ENCODE results near the gene KMT2B.

KMT2B gene

GRCh38 chr19:35743640-35744429, 26.0 kb downstream of the KMT2B start:
- no peak for DNase-seq (ENCODE audit: low read depth in 1 of 2, low spot score in 1 of 2)
- Histone ChIP-seq H3K27ac (replicated peaks) (no peak overlapping the region; the same call in 1 of the 2 replicates), H3K27me3 (ENCODE audit: insufficient read depth, poor library complexity, severe bottlenecking) (no peaks in the 10 kb centered on the region), H3K4me3 (replicated peaks; ENCODE audit: insufficient read depth, low read length) (no peak overlapping the region; the same call in 1 of the 2 replicates)
- no peak for TF ChIP-seq POLR2AphosphoS5 (IDR thresholded peaks at IDR 0.05; ENCODE audit: low read depth)
- TF ChIP-seq REST (IDR thresholded peaks at IDR 0.05; ENCODE audit: insufficient replicate concordance, low read depth): no peak
- TF ChIP-seq SPI1 (IDR thresholded peaks at IDR 0.05; ENCODE audit: borderline replicate concordance, low read depth): no peak
- no peak for TF ChIP-seq GABPA (IDR thresholded peaks at IDR 0.05; ENCODE audit: low read depth)
- TF ChIP-seq CTCF (IDR thresholded peaks at IDR 0.05; ENCODE audit: insufficient read depth, low read length): no peak

- H3K27me3 ChIP-seq (ENCODE audit: insufficient read depth, poor library complexity, severe bottlenecking): no peaks in the 10 kb centered on the region
- peak overlapping the region; percentile 55 for H3K4me3 ChIP-seq (replicated peaks; ENCODE audit: insufficient read depth, low read length)
- peak; percentile 90 to 98 for DNase-seq (ENCODE audit: low read depth in 1 of 2, low spot score in 1 of 2)
- H3K27ac ChIP-seq (replicated peaks): peak overlapping the region; percentile 98
- TF ChIP-seq POLR2AphosphoS5 (IDR thresholded peaks at IDR 0.05; ENCODE audit: low read depth) (peak; percentile 53; the same call in 1 of the 2 replicates), GABPA (IDR thresholded peaks at IDR 0.05; ENCODE audit: low read depth) (no peak), SPI1 (IDR thresholded peaks at IDR 0.05; ENCODE audit: borderline replicate concordance, low read depth) (peak; percentile 47; the same call in 1 of the 2 replicates), REST (IDR thresholded peaks at IDR 0.05; ENCODE audit: insufficient replicate concordance, low read depth) (peak; percentile 27), CTCF (IDR thresholded peaks at IDR 0.05; ENCODE audit: insufficient read depth, low read length) (no peak)
Observed at GRCh38 chr19:35744430-35745327, 26.9 kb downstream of the KMT2B start.

GRCh38 chr19:35745328-35746086, 27.7 kb downstream of the KMT2B start, which contains the start of the genes PSENEN and U2AF1L4:
Gene PSENEN (plus strand): TSS chr19:35745651. CDS start chr19:35745931, 280 bp downstream.
Gene U2AF1L4 (minus strand): TSS chr19:35745418. CDS start chr19:35745391, 27 bp downstream.
- peak; percentile 98 to 99 for DNase-seq (ENCODE audit: low read depth in 1 of 2, low spot score in 1 of 2)
- H3K27ac ChIP-seq (replicated peaks): peak within 1 kb of the TSS; percentile 98
- H3K27me3 ChIP-seq (ENCODE audit: insufficient read depth, poor library complexity, severe bottlenecking): no peaks in the 10 kb centered on the region
- TF ChIP-seq SPI1 (IDR thresholded peaks at IDR 0.05; ENCODE audit: borderline replicate concordance, low read depth) (peak; percentile 36; the same call in 1 of the 2 replicates), CTCF (IDR thresholded peaks at IDR 0.05; ENCODE audit: insufficient read depth, low read length) (no peak), GABPA (IDR thresholded peaks at IDR 0.05; ENCODE audit: low read depth) (peak; percentile 88), REST (IDR thresholded peaks at IDR 0.05; ENCODE audit: insufficient replicate concordance, low read depth) (no peak), POLR2AphosphoS5 (IDR thresholded peaks at IDR 0.05; ENCODE audit: low read depth) (no peak)
- peak within 1 kb of the TSS; percentile 79 for H3K4me3 ChIP-seq (replicated peaks; ENCODE audit: insufficient read depth, low read length)
